Astrocyte of the hippocampus (primary cell): Measurements from ENCODE around the gene RABGAP1L.
"Not testable (repeated sequence)": the region's sequence is repeated elsewhere in the genome, so short reads cannot be mapped to it uniquely, and the experiment has no call there.

Experiments used
- DNase-seq: peaks from one replicate; pipeline ENCODE4 v3.0.0; 2011; ENCODE audit warnings: low read depth, low spot score

RABGAP1L gene

DNA sequence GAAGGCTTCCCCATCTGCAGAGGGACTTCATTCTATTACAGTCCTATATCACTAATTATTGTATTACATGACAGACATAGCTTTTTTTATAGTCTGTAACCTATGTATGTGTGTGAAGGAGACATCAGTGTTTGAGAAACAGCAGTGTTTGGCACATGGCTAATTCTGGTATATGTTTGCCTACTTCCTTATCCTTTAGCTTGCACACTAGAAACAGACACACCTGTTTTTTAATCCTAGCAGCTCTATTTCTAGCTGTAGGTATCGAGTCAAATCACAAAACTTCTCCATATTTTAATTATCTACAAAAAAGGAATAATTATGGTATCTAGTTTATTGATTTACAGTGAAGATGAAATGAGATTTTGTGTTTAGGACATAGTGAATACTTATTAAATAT, 711.0 kb downstream of the RABGAP1L start:
- DNase-seq, result no peak

DNA sequence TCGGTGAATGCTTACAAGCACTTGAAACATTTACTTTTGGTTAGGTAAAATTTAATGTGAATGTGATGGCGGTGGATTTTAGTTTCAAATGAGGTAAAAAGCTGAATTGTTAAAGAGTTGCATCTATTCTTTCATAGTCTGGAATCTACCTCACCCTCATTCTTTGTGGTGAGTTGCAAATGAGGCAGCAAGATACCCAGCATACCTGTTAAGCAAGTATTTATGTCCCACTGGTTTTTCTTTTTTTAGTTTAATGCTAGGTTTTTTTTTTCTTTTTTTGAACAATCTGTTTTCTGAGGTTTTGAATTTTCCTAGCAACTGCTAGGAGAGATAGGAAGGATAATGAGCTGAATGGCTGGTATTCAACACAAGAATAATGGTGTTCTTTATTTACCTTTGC, 712.6 kb downstream of the RABGAP1L start:
- peak; percentile 78 for DNase-seq

DNA sequence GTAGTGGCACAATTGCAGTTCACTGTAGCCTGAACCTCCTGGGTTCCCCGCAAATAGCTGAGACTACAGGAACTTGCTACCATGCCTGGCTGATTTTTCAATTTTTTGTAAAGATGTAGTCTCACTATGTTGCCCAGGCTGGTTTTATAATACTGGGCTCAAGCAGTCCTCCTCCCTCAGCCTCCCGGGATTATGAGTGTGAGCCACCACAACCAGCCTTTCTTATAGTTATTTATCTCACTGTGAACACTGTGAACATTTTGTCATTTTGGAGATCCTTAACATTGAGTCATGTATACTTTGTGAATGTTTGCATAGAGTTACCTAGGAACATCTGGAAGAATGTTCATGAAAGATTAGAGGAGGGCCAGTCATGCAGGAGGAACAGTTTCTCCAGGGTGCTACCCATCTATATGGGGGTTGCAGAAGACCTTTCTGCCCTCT, 713.3 kb downstream of the RABGAP1L start:
- peak; percentile 35 for DNase-seq

DNA sequence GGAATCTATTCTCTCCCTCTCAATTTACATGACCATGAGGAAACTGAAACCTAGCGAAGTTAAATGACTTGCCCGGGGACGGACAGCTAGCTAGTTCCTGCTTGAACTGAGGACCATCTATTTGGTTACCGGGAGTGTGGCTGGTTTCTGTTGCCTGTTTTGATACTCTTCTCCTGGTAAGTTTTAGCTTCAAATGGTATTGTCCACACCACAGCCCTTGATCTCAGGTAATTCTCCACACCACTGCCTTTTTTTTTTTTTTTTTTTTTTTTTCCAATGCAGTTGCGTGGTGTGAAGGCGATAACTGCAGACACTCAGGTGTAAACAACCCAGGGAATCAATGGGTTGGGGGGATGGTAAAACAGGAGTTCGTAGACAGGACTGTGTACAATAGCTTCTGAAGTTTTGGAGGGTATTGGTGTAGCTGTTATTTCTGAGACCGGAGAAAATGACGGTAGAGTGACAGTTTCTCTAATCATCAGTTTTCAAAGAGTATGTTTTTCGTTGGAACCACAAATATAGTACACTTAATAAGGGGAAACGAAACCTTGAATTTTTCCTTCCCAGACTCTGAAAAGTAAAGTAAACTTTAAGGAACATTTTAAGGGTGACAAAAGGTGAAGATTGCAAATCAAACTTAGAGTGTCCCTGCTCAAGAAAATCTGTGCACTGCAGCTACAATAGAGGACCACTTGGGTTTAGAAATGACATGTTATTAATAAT, 715.2 kb downstream of the RABGAP1L start:
- no peak for DNase-seq

DNA sequence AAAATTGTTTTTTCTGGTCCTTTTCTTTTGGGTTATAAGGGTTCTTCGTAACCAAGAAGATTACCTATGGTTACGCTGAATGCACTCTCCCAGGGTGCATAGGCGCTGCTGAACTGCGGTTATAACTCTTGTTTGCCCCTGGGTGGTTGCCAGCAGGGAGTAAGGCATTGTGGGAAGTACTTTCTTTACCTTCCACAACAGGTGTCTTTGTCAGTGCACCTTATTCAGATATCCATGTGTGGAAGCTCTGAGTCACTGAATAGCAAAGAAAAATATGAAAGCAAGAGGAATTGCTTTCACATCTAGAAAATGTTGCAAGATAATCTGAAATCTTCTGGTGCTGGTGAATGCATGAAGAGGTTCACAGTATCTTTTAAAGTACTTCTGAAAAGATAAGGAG, 716.0 kb downstream of the RABGAP1L start:
- DNase-seq, result no peak

DNA sequence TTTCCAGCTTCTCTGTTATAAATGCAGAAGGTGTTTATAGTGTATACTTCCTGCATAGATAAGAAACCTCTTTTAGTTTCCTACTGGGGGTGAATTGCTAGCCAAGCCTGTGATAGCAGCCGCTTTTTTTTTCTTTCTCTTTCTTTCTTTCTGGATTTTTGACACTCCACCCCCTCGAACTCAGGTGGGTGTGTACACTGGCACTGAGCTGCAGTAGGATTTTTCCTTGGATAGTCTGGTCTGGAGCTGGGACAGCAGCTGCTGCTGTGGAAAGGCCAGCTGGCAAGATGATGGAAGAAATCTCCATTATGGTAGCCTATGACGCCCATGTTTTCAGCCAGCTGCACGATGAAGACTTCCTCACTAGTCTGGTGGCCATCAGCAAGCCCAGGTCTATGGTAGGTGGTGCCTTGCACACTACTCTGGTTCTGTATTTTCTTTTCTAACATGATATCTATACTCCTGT, 717.9 kb downstream of the RABGAP1L start:
- no peak for DNase-seq

DNA sequence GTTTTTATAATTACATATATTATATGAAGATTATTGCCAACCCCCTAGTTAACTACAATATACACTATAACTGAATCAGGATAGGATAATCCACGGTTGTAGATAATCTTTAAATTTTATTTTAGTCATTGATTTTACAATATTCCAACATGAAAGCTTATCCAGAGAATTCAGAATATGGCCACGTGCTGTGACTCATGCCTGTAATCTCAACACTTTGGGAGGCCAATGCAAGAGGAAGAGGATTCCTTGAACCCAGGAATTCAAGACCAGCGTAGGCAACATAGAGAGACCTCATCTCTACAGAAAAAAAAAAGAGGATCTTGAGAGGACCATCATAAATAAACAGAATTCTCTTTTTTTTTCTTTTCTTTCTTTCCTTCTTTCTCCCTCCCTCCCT, 720.9 kb downstream of the RABGAP1L start:
- no peak for DNase-seq

DNA sequence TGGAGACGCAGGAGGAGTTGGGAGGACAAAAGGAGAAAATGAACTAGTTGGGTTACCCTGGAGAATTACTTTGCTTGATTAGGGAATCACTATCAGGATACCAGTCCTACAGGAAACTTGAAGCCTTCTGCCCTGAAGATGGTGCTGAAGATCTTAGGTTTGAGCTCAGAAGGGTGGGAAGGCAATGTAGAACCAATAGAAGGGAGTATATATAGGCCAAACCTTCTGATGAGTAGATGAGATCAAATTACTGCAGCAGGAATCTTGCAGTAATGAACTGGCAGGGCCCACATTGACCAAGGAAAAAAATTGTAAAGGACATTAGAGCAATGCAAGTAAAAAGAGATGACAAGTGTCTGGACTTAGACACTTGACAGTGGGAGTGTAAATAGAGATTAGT, 724.1 kb downstream of the RABGAP1L start:
- peak; percentile 16 for DNase-seq

DNA sequence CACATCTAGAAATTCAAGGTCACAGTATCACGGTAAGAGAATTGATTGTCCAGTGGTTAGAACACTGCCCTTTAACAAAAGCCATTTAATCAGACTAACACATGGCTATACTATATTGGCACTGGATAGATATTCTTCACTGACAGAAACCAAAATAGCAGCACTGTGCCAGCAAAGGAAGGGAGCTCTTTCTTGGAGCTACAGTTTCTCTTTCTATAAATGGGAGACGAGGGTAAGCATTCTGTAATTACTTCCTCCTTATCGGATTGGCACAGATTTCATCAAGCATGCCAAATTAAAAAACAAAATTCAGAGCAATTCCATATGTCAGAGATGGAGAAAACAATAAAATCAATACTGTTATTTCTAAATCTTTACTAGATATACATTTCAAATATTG, 724.7 kb downstream of the RABGAP1L start:
- DNase-seq, result no peak

DNA sequence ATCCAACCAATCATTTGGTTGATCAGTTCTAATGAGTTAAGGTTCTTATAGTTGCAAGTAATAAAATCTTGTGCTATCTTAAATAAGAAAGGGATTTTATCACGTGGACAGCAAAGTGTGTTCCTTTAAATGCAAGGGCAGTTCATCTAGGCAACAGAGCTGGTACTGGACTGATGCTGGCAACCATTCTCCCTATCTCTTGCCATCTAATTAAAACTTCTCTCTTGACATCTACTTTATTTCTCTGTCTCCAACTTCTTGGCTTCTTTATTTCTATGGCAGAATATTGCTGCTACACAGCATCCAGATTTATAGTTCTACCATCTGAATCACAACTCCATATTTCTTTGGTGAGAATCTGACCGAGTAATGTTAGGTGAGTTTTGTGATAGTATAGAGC, 725.2 kb downstream of the RABGAP1L start:
- DNase-seq, result no peak

DNA sequence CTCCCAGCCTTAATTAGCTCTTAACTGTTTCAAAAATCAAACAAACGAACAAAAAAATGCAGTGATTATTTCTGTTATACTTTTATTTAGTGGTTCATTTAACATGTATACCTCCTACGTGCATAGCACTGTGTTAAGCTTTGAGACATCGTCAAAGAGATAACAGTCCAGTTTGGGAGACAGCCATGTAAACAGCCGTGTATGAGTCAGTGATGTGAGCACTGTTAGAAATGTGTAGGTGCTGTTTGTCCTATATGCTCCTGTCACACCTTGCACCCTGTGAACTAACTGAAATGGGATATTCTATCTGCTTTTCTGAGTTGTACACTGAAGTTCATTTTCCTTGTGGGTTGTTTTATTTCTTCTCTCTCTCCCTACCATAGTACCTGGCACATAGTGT, 730.7 kb downstream of the RABGAP1L start:
- DNase-seq, result no peak

DNA sequence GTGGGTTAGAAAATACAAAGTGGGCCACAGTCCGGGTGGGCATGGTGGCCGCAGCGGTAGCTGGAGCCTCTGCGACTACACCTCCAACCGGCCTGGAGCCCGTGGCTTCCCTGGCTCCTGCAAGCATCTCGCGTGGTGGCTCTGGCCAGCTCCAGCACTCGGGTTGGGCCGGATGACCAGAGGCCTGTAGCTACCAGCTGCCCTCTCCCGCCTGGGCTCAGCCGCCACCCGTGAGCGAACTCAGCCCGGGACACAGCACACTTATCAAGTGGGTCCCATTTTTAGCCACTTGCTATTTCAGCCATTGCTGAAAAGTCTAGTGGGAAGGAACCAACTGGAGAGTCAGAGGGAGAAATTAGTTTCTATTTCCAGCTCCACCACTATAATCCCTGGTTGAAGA, 732.7 kb downstream of the RABGAP1L start:
- no peak for DNase-seq

DNA sequence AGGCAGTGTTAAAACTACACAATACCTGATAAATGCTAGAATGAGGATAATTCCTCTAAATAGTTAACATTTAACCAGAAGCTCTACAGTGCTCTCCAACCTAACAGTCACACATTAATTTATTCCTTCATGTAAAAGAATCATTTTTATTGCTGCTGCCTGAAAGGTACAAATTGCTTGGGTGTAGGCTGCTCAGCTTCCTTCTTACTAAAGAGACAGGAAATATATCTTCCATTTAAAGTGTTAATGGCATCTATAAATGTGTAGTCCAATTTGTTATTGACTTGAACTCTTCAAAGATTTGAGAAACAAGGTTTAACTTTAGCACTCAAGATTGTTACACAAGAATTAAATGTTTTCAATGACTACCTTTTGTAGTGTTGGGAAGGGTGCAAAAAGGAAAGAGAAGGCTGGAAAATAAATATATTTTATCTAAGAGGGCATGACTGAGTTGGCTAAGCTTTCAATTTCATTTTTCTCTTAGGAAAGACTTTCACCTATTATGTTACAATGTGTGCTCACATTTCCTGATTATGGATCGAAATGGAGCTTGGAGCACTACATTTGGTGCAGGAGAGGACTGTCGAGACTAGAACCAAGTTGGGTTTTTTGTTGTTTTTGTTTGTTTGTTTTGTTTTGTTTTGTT, 734.9 kb downstream of the RABGAP1L start:
- DNase-seq, result no peak

DNA sequence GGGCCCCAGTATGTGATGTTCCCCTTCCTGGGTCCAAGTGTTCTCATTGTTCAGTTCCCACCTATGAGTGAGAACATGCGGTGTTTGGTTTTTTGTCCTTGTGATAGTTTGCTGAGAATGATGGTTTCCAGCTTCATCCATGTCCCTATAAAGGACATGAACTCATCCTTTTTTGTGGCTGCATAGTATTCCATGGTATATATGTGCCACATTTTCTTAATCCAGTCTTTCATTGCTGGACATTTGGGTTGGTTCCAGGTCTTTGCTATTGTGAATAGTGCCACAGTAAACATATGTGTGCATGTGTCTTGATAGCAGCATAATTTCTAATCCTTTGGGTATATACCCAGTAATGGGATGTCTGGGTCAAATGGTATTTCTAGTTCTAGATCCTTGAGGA, 736.3 kb downstream of the RABGAP1L start:
- DNase-seq, result not testable (repeated sequence)

DNA sequence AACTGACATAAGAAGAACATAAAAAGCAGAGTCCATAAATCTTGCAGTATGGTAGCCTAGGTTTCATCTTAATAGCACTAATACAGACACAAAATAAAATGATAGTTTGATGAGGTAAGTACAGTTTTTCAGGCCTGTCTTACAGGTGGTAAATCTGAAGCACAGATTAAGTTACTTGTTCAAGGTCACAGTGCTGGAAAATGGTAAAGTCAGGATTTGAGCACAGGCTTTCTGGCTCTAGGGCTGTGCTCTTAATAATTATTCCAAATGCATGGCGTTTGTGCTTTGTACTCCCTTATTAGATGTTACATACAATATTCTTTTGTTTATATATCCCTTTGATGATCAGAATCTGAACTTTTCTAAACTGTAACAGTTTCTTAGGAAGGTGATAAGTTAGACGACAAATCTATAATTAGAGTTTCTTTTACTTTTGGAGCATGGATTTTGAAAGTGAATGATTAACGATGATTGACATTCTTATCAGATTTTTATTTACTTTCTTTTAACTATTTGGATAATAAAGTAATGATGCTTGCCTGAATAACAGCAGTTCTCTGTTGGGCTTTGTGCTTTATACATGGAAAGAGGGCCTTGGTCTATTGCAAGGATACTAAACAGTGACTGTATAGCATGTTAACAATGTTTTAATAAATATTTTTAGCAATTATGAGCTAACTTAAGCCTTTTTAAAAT, 738.9 kb downstream of the RABGAP1L start:
- DNase-seq, result no peak

DNA sequence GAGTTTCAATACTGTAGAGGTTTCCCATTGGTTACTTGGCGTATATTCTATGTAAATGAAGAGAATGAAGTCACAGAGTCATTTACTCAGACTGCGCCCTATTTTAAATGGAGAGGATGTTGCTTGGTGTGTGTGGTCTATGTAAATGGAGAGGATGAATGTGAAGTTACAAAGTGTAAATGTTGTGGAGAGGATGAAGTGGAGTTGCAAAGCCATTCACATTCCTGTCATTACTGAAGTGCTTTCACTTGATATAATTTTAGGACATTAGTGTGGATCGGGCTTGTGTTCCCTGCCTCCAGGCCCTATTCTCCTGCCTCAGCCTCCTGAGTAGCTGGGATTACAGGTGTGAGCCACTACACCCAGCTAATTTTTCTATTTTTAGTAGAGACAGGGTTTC, 741.0 kb downstream of the RABGAP1L start:
- DNase-seq, result peak; percentile 13

DNA sequence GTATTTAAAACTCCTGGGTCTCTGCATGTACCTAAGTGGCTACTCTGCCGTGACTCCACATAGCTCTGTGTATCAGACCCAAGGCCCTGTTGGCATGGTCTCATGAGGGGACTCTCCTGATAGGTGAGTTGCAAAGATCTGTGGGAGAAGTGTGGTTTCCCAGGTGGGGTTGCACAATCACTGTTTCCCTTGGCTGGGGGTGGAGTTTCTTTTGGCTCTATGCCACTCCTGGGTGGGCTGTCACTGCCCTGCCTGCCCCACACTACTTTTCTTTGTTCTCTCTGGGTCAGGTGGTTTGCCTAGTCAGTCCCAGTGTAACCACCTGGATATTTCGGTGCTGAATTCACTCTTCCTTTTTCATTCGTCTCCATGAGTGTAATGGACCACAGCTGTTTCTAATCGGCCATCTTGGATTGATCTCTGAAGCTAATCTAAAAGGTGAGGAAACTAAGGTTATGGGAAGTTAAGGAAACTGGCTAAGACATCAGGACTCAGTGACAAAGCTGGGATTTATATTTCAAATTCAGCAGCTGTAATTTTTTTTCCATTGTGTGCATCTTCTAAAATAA, 743.3 kb downstream of the RABGAP1L start:
- peak; percentile 51 for DNase-seq

DNA sequence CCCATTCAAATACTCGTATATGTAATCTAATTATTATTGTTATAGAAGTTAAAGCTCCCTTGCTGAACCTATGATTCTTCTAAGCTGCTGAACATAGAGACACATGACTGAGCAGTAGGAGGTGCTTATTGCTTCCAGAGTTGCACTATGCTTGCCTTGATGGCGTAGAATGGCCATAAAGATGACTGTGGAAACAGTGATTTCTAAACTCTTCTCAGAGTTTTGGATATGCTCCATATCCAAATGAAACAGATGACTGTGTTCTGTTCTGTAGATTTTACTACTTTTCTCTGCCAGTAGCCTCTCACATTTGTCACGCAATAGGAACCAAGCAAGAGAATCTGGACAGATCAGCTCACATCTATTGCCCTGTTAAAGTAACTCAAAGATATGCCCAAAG, 752.3 kb downstream of the RABGAP1L start:
- DNase-seq, result no peak

DNA sequence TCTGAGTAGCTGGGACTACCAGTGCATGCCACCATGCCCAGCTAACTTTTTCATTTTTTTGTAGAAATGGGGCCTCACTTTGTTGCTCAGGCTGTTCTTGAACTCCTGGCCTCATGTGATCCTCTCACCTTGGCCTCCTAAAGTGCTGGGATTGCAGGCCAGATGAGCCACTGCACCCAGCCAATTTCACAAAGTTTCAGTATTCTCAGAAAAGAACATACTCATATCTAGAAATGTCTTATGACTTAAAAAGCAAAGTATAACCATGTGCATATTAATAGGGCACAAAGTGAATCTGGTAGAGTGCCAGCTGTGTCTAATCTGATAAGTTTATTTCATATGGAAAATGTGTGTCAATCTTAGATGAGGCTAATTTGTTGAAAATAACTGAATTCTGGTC, 752.9 kb downstream of the RABGAP1L start:
- DNase-seq, result no peak

DNA sequence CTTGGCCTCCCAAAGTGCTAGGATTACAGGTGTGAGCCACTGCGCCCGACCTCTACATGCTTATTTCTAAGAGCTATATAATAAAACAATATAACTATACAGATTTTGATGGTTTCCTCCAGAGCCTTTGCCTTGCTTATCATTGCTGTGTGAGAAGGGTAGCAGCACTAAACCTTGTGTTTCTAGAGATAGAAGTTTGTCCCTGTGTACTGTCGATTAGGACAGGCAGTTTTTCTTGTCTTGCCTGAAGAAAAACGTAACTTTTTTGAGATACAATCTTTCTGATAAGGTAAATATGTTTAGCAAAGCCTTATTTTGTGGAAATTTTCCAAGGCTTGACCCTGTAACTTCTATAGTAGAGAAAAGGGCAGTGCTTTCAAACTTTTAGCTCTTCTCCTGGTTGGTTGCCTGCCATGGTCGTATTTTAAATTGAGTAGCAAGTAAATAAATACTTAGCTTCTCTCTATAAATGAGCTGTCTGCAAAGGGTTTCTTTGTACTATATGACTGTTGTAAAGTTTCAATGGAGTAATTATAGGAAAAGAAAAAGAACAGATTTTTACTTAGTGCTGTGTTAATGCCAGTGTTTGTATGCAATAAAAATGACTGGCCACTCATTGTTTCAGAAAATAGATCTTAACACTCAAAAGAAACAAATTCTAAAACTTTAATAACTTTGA, 754.0 kb downstream of the RABGAP1L start:
- DNase-seq, result no peak

DNA sequence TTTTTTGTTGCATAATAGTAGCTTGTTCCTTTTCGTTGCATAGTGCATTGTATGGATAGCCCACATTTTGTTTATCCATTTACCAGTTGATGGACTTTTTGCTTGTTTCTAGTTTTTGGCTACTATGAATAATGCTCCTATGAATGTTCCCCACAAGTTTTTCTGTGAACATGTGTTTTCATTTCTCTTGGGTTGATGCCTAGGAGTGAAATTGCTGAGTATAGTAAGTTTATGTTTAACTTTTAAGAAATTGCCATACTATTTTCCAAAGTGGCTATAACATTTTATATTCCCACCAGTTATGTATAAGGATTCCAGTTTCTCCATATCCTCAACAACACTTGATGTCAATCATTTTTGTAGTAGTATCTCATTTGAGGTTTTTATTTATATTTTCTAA, 755.7 kb downstream of the RABGAP1L start:
- no peak for DNase-seq

DNA sequence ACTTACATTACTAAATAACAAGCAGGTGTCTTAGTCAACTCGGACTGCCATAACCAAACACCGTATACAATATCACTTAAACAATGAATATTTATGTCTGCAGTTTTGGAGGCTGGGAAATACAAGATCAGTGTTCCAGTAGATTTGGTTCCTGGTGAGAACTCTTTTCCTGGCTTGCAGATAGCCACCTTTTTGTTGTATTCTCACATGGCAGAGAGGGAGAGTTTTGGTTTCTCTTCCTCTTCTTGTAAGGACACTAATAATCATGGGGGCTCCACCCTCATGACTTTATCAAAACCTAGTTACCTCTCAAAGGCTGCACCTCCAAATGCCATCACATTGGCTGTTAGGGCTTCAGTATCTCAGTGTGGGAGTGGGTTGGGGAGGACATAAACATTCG, 757.5 kb downstream of the RABGAP1L start:
- DNase-seq, result no peak
